Activated naive CD4-positive, alpha-beta T cell treated with anti-CD3 and anti-CD28 coated beads, Interleukin-2, amount 50 U/mL, for 24 hours (primary cell): ENCODE measurements around the gene FZD2.
"Not testable (repeated sequence)": the region's sequence is repeated elsewhere in the genome, so short reads cannot be mapped to it uniquely, and the experiment has no call there.

Source experiments
- H3K27ac Mint-ChIP-seq: one replicate; pipeline ENCODE4 v1.8.0; 2021; ENCODE audit warnings: mild to moderate bottlenecking, mixed read lengths
- H3K27me3 Mint-ChIP-seq: one replicate; pipeline ENCODE4 v1.8.0; 2021; ENCODE audit warnings: mixed read lengths
- H3K36me3 Mint-ChIP-seq: one replicate; pipeline ENCODE4 v1.8.0; 2021; ENCODE audit warnings: mixed read lengths
- H3K4me1 Mint-ChIP-seq: one replicate; pipeline ENCODE4 v1.8.0; 2021; ENCODE audit warnings: mixed read lengths
- H3K4me3 Mint-ChIP-seq: one replicate; pipeline ENCODE4 v1.8.0; 2021; ENCODE audit warnings: mild to moderate bottlenecking, mixed read lengths
- H3K9me3 Mint-ChIP-seq: one replicate; pipeline ENCODE4 v1.8.0; 2021; ENCODE audit warnings: mixed read lengths

The FZD2 gene

GRCh38 chr17:44558710-44559633, 1.7 kb downstream of the FZD2 start:
- Mint-ChIP-seq H3K36me3 (no peaks in the 10 kb centered on the region), H3K4me3 (peak overlapping the region; percentile 75), H3K4me1 (peaks cover 28% of the 10 kb centered on the region), H3K27ac (no peak overlapping the region), H3K27me3 (peaks cover 45% of the 10 kb centered on the region), H3K9me3 (no peaks in the 10 kb centered on the region)

DNA sequence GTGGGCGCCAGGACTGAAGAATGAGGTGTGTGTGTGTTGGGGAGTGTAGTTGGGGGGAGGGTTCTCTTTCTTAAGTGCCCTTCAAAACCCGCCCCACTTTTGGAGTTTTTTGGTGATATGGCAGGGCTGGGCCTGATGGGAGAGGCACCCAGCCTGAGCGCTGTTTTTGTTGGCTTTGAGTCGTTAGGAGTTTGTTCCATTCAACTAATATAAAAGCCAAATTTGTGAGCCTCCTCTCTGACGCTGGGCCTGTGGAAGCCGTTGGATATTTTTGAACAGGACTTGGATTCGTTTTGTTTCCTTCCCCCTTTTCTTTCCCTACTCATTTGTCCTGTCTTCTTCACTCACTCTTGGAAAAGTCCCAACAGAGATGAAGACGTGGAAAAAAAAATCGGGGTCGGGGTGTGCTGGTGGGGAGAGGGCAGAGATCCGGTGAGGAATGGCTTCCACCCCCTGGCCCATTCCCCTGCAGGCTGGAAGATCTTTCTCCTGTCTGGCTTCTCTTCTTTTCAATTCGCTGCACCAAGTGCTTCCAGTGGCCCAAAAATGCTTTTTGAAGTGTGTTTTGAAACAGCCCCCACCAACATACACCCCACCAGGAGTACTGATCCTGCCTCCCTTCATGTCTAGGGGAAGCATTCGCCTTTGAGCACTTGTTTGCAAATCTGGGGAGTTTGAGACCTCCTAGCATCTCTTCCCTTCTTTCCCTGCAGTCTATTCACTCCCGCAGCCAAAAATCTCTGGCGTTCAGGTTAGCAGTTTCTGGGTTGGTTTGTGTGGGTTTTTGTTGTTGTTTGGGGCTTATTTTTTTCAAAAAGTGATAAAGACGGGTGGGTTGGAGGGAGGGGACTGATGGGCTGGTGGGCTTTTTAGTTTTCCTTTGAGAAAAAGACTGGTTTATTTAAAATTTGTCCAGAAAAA, 2.6 kb downstream of the FZD2 start:
- no peak overlapping the region for H3K27ac Mint-ChIP-seq
- H3K9me3 Mint-ChIP-seq, result no peaks in the 10 kb centered on the region
- H3K36me3 Mint-ChIP-seq, result no peaks in the 10 kb centered on the region
- H3K4me1 Mint-ChIP-seq, result peaks cover 28% of the 10 kb centered on the region
- peaks cover 45% of the 10 kb centered on the region for H3K27me3 Mint-ChIP-seq
- peak overlapping the region; percentile 4 for H3K4me3 Mint-ChIP-seq

GRCh38 chr17:44561237-44561623, 3.9 kb downstream of the FZD2 start:
- Mint-ChIP-seq H3K36me3 (no peaks in the 10 kb centered on the region), H3K9me3 (no peaks in the 10 kb centered on the region), H3K4me3 (no peak overlapping the region), H3K27ac (no peak overlapping the region), H3K4me1 (peaks cover 22% of the 10 kb centered on the region), H3K27me3 (peaks cover 44% of the 10 kb centered on the region)

GRCh38 chr17:44564429-44564828, 7.1 kb downstream of the FZD2 start:
- Mint-ChIP-seq H3K27me3 (peaks cover 27% of the 10 kb centered on the region), H3K27ac (no peak overlapping the region), H3K9me3 (no peaks in the 10 kb centered on the region), H3K4me3 (no peak overlapping the region), H3K4me1 (peaks cover 5% of the 10 kb centered on the region), H3K36me3 (no peaks in the 10 kb centered on the region)

GRCh38 chr17:44565866-44566443, 8.7 kb downstream of the FZD2 start:
- peaks cover 17% of the 10 kb centered on the region for H3K27me3 Mint-ChIP-seq
- no peak overlapping the region for H3K4me3 Mint-ChIP-seq
- H3K4me1 Mint-ChIP-seq, result peaks cover 5% of the 10 kb centered on the region
- H3K36me3 Mint-ChIP-seq, result no peaks in the 10 kb centered on the region
- H3K9me3 Mint-ChIP-seq, result no peaks in the 10 kb centered on the region
- H3K27ac Mint-ChIP-seq, result no peak overlapping the region

DNA sequence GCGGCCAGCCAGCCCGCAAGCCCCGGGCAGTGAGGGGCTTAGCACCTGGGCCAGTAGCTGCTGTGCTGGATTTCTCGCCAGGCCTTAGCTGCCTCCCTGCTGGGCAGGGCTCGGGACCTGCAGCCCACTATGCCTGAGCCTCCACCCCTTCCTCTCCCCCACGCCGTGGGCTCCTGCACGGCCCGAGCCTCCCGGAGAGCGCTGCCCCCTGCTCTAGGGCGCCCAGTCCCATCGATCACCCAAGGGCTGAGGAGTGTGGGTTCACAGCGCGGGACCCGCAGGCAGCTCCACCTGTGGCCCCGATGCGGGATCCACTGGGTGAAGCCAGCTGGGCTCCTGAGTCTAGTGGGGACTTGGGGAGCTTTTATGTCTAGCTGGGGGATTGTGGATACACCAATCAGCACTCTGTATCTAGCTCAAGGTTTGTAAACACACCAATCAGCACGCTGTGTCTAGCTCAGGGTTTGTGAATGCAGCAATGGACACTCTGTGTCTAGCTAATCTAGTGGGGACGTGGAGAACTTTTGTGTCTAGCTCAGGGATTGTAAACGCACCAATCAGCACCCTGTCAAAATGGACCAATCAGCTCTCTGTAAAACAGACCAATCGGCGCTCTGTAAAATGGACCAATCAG, 11.1 kb downstream of the FZD2 start:
- H3K9me3 Mint-ChIP-seq, H3K36me3 Mint-ChIP-seq, H3K4me3 Mint-ChIP-seq, H3K4me1 Mint-ChIP-seq, H3K27me3 Mint-ChIP-seq: not testable (repeated sequence)
- H3K27ac Mint-ChIP-seq, result peak overlapping the region; percentile 88

- peaks cover 5% of the 10 kb centered on the region for H3K4me1 Mint-ChIP-seq
- no peaks in the 10 kb centered on the region for H3K36me3 Mint-ChIP-seq
- no peaks in the 10 kb centered on the region for H3K9me3 Mint-ChIP-seq
- no peak overlapping the region for H3K4me3 Mint-ChIP-seq
- peaks cover 4% of the 10 kb centered on the region for H3K27me3 Mint-ChIP-seq
- peak overlapping the region; percentile 88 for H3K27ac Mint-ChIP-seq
Measured at GRCh38 chr17:44568945-44569858, 11.9 kb downstream of the FZD2 start.

DNA sequence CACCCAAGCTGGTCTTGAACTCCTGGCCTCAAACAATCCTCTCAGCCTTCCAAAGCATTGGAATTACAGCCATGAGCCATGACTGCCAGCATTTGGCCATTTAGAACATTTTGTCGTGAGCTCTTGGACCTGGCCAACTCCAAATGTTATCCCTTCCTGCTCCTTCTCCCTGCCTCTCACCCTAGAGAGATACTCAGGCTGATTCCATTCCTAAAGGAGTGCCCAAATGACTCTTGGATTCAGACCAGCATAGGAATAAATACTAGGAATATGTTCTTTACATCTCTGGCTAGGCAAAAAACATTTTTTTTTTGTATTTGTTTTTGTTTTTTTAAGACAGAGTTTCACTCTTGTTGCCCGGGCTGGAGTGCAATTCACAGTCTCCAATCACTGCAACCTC, 15.5 kb downstream of the FZD2 start:
- Mint-ChIP-seq H3K9me3 (no peaks in the 10 kb centered on the region), H3K4me1 (peaks cover 6% of the 10 kb centered on the region), H3K4me3 (no peak overlapping the region), H3K27ac (no peak overlapping the region), H3K27me3 (no peaks in the 10 kb centered on the region), H3K36me3 (no peaks in the 10 kb centered on the region)

DNA sequence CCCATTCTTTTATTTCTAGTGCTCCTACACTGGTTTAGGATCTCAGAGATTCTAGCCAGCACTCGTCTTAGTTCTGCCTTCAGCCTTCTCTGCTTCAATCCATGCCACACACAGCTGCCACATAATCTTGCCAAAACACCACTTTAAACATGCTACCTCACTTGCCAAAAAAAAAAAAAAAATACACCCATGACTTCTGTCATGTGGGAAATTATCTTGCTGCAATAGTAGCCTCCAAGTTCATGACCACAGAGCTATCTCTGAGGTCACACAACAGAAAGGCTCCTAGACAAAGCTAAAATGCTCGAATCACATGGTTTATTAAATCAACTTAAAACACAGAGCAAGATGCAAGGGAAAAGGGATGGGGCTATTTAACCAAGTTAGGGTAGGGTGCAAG, 18.1 kb downstream of the FZD2 start:
- Mint-ChIP-seq H3K4me3 (no peak overlapping the region), H3K27ac (no peak overlapping the region), H3K36me3 (no peaks in the 10 kb centered on the region), H3K27me3 (peaks cover 2% of the 10 kb centered on the region), H3K9me3 (no peaks in the 10 kb centered on the region), H3K4me1 (peaks cover 6% of the 10 kb centered on the region)

GRCh38 chr17:44578947-44579346, 21.7 kb downstream of the FZD2 start:
- Mint-ChIP-seq H3K36me3 (no peaks in the 10 kb centered on the region), H3K27me3 (peaks cover 10% of the 10 kb centered on the region), H3K4me1 (peaks cover 6% of the 10 kb centered on the region), H3K27ac (no peak overlapping the region), H3K9me3 (no peaks in the 10 kb centered on the region), H3K4me3 (no peak overlapping the region)

GRCh38 chr17:44581868-44582267, 24.6 kb downstream of the FZD2 start:
- Mint-ChIP-seq H3K4me3 (no peak overlapping the region), H3K27ac (no peak overlapping the region), H3K4me1 (peaks cover 6% of the 10 kb centered on the region), H3K27me3 (peaks cover 10% of the 10 kb centered on the region), H3K9me3 (no peaks in the 10 kb centered on the region), H3K36me3 (no peaks in the 10 kb centered on the region)

- Mint-ChIP-seq H3K36me3 (no peaks in the 10 kb centered on the region), H3K4me3 (no peak overlapping the region), H3K9me3 (no peaks in the 10 kb centered on the region), H3K27ac (no peak overlapping the region), H3K4me1 (no peaks in the 10 kb centered on the region), H3K27me3 (peaks cover 8% of the 10 kb centered on the region)
Measured at GRCh38 chr17:44584443-44584842, 27.2 kb downstream of the FZD2 start.

- Mint-ChIP-seq H3K4me1 (no peaks in the 10 kb centered on the region), H3K36me3 (no peaks in the 10 kb centered on the region), H3K27me3 (peaks cover 8% of the 10 kb centered on the region), H3K27ac (no peak overlapping the region), H3K4me3 (no peak overlapping the region), H3K9me3 (no peaks in the 10 kb centered on the region)
Measured at GRCh38 chr17:44585315-44585714, 28.0 kb downstream of the FZD2 start.

GRCh38 chr17:44587339-44587738, 30.1 kb downstream of the FZD2 start:
- Mint-ChIP-seq H3K27me3 (peaks cover 2% of the 10 kb centered on the region), H3K4me3 (no peak overlapping the region), H3K36me3 (no peaks in the 10 kb centered on the region), H3K9me3 (no peaks in the 10 kb centered on the region), H3K27ac (no peak overlapping the region), H3K4me1 (no peaks in the 10 kb centered on the region)
